ENCODE measurements around the gene PRTG. TPM values are rescaled to one million over a fixed set of nuclear protein-coding genes. Genes with fewer than 3 reads are reported as not detected.
"Not testable (repeated sequence)": the region's sequence is repeated elsewhere in the genome, so short reads cannot be mapped to it uniquely, and the experiment has no call there.

Gene PRTG
- total and polyA plus RNA-seq, 2 of the 13 experiments (the other 11 are each of a cell fraction or from before 2014, with no cell fraction given) = 13.2 to 22.3 TPM

DNA sequence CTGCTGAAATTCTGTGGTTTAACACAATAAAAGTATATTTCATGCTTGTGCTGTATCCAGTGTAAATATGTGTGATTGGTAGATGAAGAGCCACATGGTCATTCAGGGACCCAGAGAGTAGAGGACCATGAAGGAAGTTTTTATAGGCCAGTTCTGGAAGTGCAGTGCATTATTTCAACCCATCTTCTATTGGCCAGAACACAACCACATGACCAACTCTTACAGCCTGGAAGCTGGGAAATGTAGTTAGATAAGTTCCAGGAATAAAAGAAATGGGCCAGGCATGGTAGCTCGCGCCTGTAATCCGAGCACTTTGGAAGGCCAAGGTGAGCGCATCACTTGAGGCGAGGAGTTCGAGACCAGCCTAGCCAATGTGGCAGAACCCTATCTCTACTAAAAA, 21.4 kb upstream of the PRTG start:
- no TSS peak for BruUV-seq (replicated peaks)
- H3K9me3 ChIP-seq (ENCODE audit: low read length) = no peaks in the 10 kb centered on the region
- H3K9ac ChIP-seq (ENCODE audit: insufficient read depth, low read depth, low read length) = no peak overlapping the region
- ATAC-seq = no peak
- H3K4me1 ChIP-seq (ENCODE audit: insufficient read depth, low read length) = no peaks in the 10 kb centered on the region
- H3K27ac ChIP-seq (ENCODE audit: extremely low read length, insufficient read depth, low read length) = no peak overlapping the region
- H3K4me3 ChIP-seq (replicated peaks in 1 of 3; ENCODE audit: insufficient read depth in 1 of 3, low read depth in 2 of 3, low read length in 3 of 3) = no peak overlapping the region
- POLR2A ChIA-PET = no interaction called here
- H3K4me2 ChIP-seq (ENCODE audit: low read depth, low read length) = no peak overlapping the region
- H3K79me2 ChIP-seq (ENCODE audit: insufficient read depth, low read length) = no peaks in the 10 kb centered on the region
- no peaks in the 10 kb centered on the region for H3K36me3 ChIP-seq (replicated peaks in 1 of 2; ENCODE audit: control insufficient read depth in 1 of 2, insufficient read depth in 2 of 2, low read length in 2 of 2)
- CTCF ChIA-PET (ENCODE audit: low intra/inter-chr PET ratio, low total read pairs) = no interaction called here
- in situ Hi-C loops (cut with HindIII; ENCODE audit: extremely low pct_ligation_motif_present, low pct_unique_long_range_greater_than_20kb) = no loop called here
- H2AFZ ChIP-seq (ENCODE audit: low read length) = no peak overlapping the region
- intact Hi-C loops (cut with micrococcal nuclease; ENCODE audit: unreplicated experiment) = no loop called here
- no peaks in the 10 kb centered on the region for H3K27me3 ChIP-seq (ENCODE audit: control insufficient read depth in 1 of 2, insufficient read depth in 2 of 2, low read length in 2 of 2)
- TF ChIP-seq CHD2 (IDR thresholded peaks at IDR 0.05; ENCODE audit: low read depth, low read length) (no peak), SOX6 (IDR thresholded peaks at IDR 0.05) (no peak), SOX6 (CRISPR knock-in tag; IDR thresholded peaks at IDR 0.05) (no peak)
- WGBS (ENCODE audit: low lambda C conversion rate) = 88% methylated on average over 6 of the region's 6 CpGs
- DNase-seq (ENCODE audit: low spot score) = no peak
- H4K20me1 ChIP-seq (ENCODE audit: insufficient read depth, low read length) = no peaks in the 10 kb centered on the region
- no peak for FAIRE-seq

DNA sequence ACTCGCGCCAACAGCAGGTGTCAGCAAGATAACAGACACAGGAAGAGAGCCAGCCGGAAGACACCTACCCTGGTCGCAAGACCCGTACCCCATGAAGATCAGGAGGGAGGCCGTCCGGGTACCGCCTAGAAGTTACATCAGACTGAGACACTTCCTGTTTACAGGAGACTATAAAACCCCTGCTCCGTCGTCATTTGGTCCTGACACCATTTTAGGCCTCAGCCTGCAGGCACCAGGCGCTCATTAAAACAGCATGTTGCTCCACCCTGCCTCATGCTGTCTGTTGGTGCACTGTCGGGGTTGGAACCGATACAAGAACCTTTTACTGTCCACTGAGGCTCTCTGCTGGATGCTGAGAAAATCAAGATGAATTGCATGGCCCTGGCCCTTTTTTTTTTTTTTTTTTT, 15.6 kb upstream of the PRTG start:
- H3K36me3 ChIP-seq (replicated peaks in 1 of 2; ENCODE audit: control insufficient read depth in 1 of 2, insufficient read depth in 2 of 2, low read length in 2 of 2) = no peaks in the 10 kb centered on the region
- BruUV-seq (replicated peaks) = no TSS peak
- no peak overlapping the region for H3K9ac ChIP-seq (ENCODE audit: insufficient read depth, low read depth, low read length)
- intact Hi-C loops (cut with micrococcal nuclease; ENCODE audit: unreplicated experiment) (no loop called here), in situ Hi-C loops (cut with HindIII; ENCODE audit: extremely low pct_ligation_motif_present, low pct_unique_long_range_greater_than_20kb) (no loop called here)
- no peaks in the 10 kb centered on the region for H3K79me2 ChIP-seq (ENCODE audit: insufficient read depth, low read length)
- H3K4me3 ChIP-seq (replicated peaks in 1 of 3; ENCODE audit: insufficient read depth in 1 of 3, low read depth in 2 of 3, low read length in 3 of 3) = no peak overlapping the region
- 0 out of 3 replicates have a peak, but pooled peaks have one; percentile 26 for ATAC-seq
- no peak for DNase-seq (ENCODE audit: low spot score)
- FAIRE-seq = no peak
- no peak overlapping the region for H3K4me2 ChIP-seq (ENCODE audit: low read depth, low read length)
- H3K9me3 ChIP-seq (ENCODE audit: low read length) = no peaks in the 10 kb centered on the region
- H3K27me3 ChIP-seq (ENCODE audit: control insufficient read depth in 1 of 2, insufficient read depth in 2 of 2, low read length in 2 of 2) = no peaks in the 10 kb centered on the region
- TF ChIP-seq PHB2 (IDR thresholded peaks at IDR 0.05; ENCODE audit: partially characterized antibody) = no peak
- TF ChIP-seq, protein P1, sequence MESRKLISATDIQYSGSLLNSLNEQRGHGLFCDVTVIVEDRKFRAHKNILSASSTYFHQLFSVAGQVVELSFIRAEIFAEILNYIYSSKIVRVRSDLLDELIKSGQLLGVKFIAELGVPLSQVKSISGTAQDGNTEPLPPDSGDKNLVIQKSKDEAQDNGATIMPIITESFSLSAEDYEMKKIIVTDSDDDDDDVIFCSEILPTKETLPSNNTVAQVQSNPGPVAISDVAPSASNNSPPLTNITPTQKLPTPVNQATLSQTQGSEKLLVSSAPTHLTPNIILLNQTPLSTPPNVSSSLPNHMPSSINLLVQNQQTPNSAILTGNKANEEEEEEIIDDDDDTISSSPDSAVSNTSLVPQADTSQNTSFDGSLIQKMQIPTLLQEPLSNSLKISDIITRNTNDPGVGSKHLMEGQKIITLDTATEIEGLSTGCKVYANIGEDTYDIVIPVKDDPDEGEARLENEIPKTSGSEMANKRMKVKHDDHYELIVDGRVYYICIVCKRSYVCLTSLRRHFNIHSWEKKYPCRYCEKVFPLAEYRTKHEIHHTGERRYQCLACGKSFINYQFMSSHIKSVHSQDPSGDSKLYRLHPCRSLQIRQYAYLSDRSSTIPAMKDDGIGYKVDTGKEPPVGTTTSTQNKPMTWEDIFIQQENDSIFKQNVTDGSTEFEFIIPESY (CRISPR knock-in tag; IDR thresholded peaks at IDR 0.05) = 0 out of 2 replicates have a peak, but pooled peaks have one; percentile 9
- ChIA-PET POLR2A (no interaction called here), CTCF (ENCODE audit: low intra/inter-chr PET ratio, low total read pairs) (no interaction called here)
- no peaks in the 10 kb centered on the region for H4K20me1 ChIP-seq (ENCODE audit: insufficient read depth, low read length)
- H2AFZ ChIP-seq (ENCODE audit: low read length) = no peak overlapping the region
- H3K4me1 ChIP-seq (ENCODE audit: insufficient read depth, low read length) = no peaks in the 10 kb centered on the region
- H3K27ac ChIP-seq (ENCODE audit: extremely low read length, insufficient read depth, low read length) = no peak overlapping the region
- WGBS (ENCODE audit: low lambda C conversion rate) = 64% methylated on average over 10 of the region's 13 CpGs

DNA sequence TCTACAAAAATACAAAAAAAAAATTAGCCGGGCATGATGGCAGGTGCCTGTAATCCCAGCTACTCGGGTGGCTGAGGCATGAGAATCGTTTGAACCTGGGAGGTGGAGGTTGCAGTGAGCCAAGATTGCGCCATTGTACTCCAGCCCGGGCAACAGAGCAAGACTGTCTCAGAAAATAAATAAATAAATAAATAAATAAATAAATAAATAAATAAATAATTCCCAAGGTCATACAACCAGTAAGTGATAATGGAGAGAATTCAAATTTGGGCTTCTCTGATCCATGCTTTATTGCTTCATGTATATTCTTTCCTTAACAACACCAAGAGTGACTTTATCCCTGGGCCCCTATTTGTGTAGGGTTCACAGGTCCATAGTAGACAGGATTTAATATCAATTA, 10.5 kb upstream of the PRTG start:
- H4K20me1 ChIP-seq (ENCODE audit: insufficient read depth, low read length); H3K79me2 ChIP-seq (ENCODE audit: insufficient read depth, low read length); BruUV-seq (replicated peaks); POLR2A ChIA-PET; H3K27me3 ChIP-seq (ENCODE audit: control insufficient read depth in 1 of 2, insufficient read depth in 2 of 2, low read length in 2 of 2); H2AFZ ChIP-seq (ENCODE audit: low read length); CTCF ChIA-PET (ENCODE audit: low intra/inter-chr PET ratio, low total read pairs); H3K36me3 ChIP-seq (replicated peaks in 1 of 2; ENCODE audit: control insufficient read depth in 1 of 2, insufficient read depth in 2 of 2, low read length in 2 of 2); DNase-seq (ENCODE audit: low spot score); intact Hi-C loops (cut with micrococcal nuclease; ENCODE audit: unreplicated experiment); H3K27ac ChIP-seq (ENCODE audit: extremely low read length, insufficient read depth, low read length); H3K9me3 ChIP-seq (ENCODE audit: low read length); H3K4me1 ChIP-seq (ENCODE audit: insufficient read depth, low read length); H3K4me2 ChIP-seq (ENCODE audit: low read depth, low read length); FAIRE-seq; H3K9ac ChIP-seq (ENCODE audit: insufficient read depth, low read depth, low read length); in situ Hi-C loops (cut with HindIII; ENCODE audit: extremely low pct_ligation_motif_present, low pct_unique_long_range_greater_than_20kb); ATAC-seq; H3K4me3 ChIP-seq (replicated peaks in 1 of 3; ENCODE audit: insufficient read depth in 1 of 3, low read depth in 2 of 3, low read length in 3 of 3): not testable (repeated sequence)
- 55% methylated on average over 5 of the region's 5 CpGs for WGBS (ENCODE audit: low lambda C conversion rate)

Measured in HepG2 (cell line).